A549 (cell line): ENCODE measurements around the gene PDE8B. TPM values are rescaled to one million over a fixed set of nuclear protein-coding genes. Genes with fewer than 3 reads are reported as not detected.

Experiments used
- ATAC-seq, 2 experiments: fragments of 200-7000 bp in 1 of 2; fragments of >200 bp in 1 of 2; cut with Nextera tagmentation in 1 of 2; cut with Tn5 transposase in 1 of 2; 3 replicates each; pipeline versions ENCODE4 v1.8.0 to v1.9.1; 2018 to 2020; ENCODE audit warnings: mild to moderate bottlenecking in 1 of 2, moderate library complexity in 1 of 2
- CTCF ChIA-PET: fragments of 300-600 bp; sonication (Branson Sonifier 250); formaldehyde crosslinking; extraction: SDS; loops from one replicate; lab custom pipeline; 2021; ENCODE audit warnings: antibody characterized with exemption, inconsistent platforms; lab: Yijun Ruan, JAX
- POLR2A ChIA-PET: fragments of 350-600 bp; formaldehyde crosslinking; extraction: SDS; loops from one replicate; lab custom pipeline; 2021; ENCODE audit warnings: antibody characterized with exemption, inconsistent platforms; lab: Yijun Ruan, JAX
- DNase-seq, 2 experiments: peaks; one replicate each; pipeline versions ENCODE4 v3.0.0 to v3.0.0-alpha.2; 2011 to 2016; ENCODE audit warnings: low read depth in 1 of 2, low spot score in 1 of 2
- FAIRE-seq: peaks from 2 replicates; lab custom pipeline; 2011; peaks lifted over from hg19 to GRCh38; lab: Jason Lieb, UNC
- H3K27ac ChIP-seq, 2 experiments: fragments of >200 bp; sonication (Bioruptor Twin); formaldehyde crosslinking; 3 replicates each; pipeline ENCODE4 v1.5.1; 2016 to 2017
- H3K4me1 ChIP-seq: fragments of >200 bp; sonication (Bioruptor Twin); formaldehyde crosslinking; 3 replicates; pipeline ENCODE4 v1.6.1; 2016
- H3K4me2 ChIP-seq: fragments of >200 bp; sonication (Bioruptor Twin); formaldehyde crosslinking; 3 replicates; pipeline ENCODE4 v1.6.1; 2016
- H3K4me3 ChIP-seq: fragments of >200 bp; sonication (Bioruptor Twin); formaldehyde crosslinking; 3 replicates; pipeline ENCODE4 v1.5.1; 2016
- H3K9me3 ChIP-seq: fragments of >200 bp; sonication (Bioruptor Twin); formaldehyde crosslinking; 3 replicates; pipeline ENCODE4 v1.6.1; 2016
- CBX8 ChIP-seq: fragments of 200-600 bp; sonication (generic); IDR thresholded peaks from 2 replicates; pipeline ENCODE4 v1.6.1; 2016
- EHF ChIP-seq: fragments of 250-450 bp; sonication (Bioruptor Pico); IDR thresholded peaks from 2 replicates; pipeline ENCODE4 v1.5.0; 2020; ENCODE audit warnings: mild to moderate bottlenecking
- EHMT2 ChIP-seq: fragments of 200-600 bp; sonication (generic); IDR thresholded peaks from 2 replicates; pipeline ENCODE4 v1.6.1; 2016; ENCODE audit warnings: antibody characterized with exemption, low read depth, mild to moderate bottlenecking, moderate library complexity
- FOSB ChIP-seq: fragments of 250-450 bp; sonication (Bioruptor Pico); IDR thresholded peaks from 2 replicates; pipeline ENCODE4 v1.5.0; 2020; ENCODE audit warnings: mild to moderate bottlenecking, moderate library complexity
- FOXS1 ChIP-seq: fragments of 250-450 bp; sonication (Bioruptor Pico); IDR thresholded peaks from 2 replicates; pipeline ENCODE4 v1.5.0; 2020; ENCODE audit warnings: mild to moderate bottlenecking, moderate library complexity
- HDAC2 ChIP-seq: fragments of 200-600 bp; sonication (generic); IDR thresholded peaks from 2 replicates; pipeline ENCODE4 v1.6.1; 2016
- HEYL ChIP-seq: fragments of 250-450 bp; sonication (Bioruptor Pico); IDR thresholded peaks from 2 replicates; pipeline ENCODE4 v1.8.0; 2021; ENCODE audit warnings: mild to moderate bottlenecking, moderate library complexity
- HMGXB4 ChIP-seq: fragments of 250-450 bp; sonication (Bioruptor Pico); IDR thresholded peaks from 2 replicates; pipeline ENCODE4 v1.5.0; 2021; ENCODE audit warnings: mild to moderate bottlenecking, moderate library complexity, borderline replicate concordance
- HOXB13 ChIP-seq: fragments of 250-450 bp; sonication (Bioruptor Pico); IDR thresholded peaks from 2 replicates; pipeline ENCODE4 v1.5.0; 2020; ENCODE audit warnings: low read depth, mild to moderate bottlenecking, moderate library complexity
- KDM5A ChIP-seq: fragments of 200-600 bp; sonication (generic); IDR thresholded peaks from 2 replicates; pipeline ENCODE4 v1.6.1; 2016; ENCODE audit warnings: antibody characterized with exemption, mild to moderate bottlenecking
- MAFK ChIP-seq: fragments of 450-650 bp; IDR thresholded peaks from 2 replicates; pipeline ENCODE4 v1.6.1; 2014; ENCODE audit not compliant: partially characterized antibody
- MAZ ChIP-seq: fragments of 150-350 bp; IDR thresholded peaks from 2 replicates; pipeline ENCODE4 v1.6.1; 2014; ENCODE audit warnings: antibody characterized with exemption, low read depth, low read length, borderline replicate concordance
- PHF8 ChIP-seq: fragments of 200-600 bp; sonication (generic); IDR thresholded peaks from 2 replicates; pipeline ENCODE4 v1.6.1; 2016; ENCODE audit warnings: low read depth, mild to moderate bottlenecking, antibody characterized with exemption, moderate library complexity, borderline replicate concordance
- POLR2AphosphoS2 ChIP-seq: conservative IDR thresholded peaks from 2 replicates; pipeline ENCODE4 v1.6.1; 2012; ENCODE audit warnings: low read length, improper control_type of control experiment, inconsistent platforms
- RARB ChIP-seq: fragments of 250-450 bp; sonication (Bioruptor Pico); IDR thresholded peaks from 2 replicates; pipeline ENCODE4 v1.8.0; 2021; ENCODE audit warnings: mild to moderate bottlenecking, moderate library complexity
- RCOR1 ChIP-seq: fragments of 150-350 bp; IDR thresholded peaks from 2 replicates; pipeline ENCODE4 v1.6.1; 2014; ENCODE audit warnings: antibody characterized with exemption, low read length, low read depth
- RNF2 ChIP-seq: fragments of 200-600 bp; sonication (generic); IDR thresholded peaks from 2 replicates; pipeline ENCODE4 v1.6.1; 2016; ENCODE audit warnings: low read depth, mild to moderate bottlenecking, antibody characterized with exemption, moderate library complexity, borderline replicate concordance
- SMC3 ChIP-seq: fragments of >200 bp; sonication (Bioruptor Twin); formaldehyde crosslinking; IDR thresholded peaks from 3 replicates; pipeline ENCODE4 v1.6.1; 2018; ENCODE audit warnings: inconsistent platforms
- SREBF2 ChIP-seq: fragments of 450-650 bp; IDR thresholded peaks from 2 replicates; pipeline ENCODE4 v1.6.1; 2014; ENCODE audit warnings: mild to moderate bottlenecking, moderate library complexity
- TFCP2L1 ChIP-seq: fragments of 250-450 bp; sonication (Bioruptor Pico); IDR thresholded peaks from 2 replicates; pipeline ENCODE4 v1.5.0; 2021; ENCODE audit warnings: mild to moderate bottlenecking
- WGBS: methylation state at CpG from one replicate; pipeline ENCODE4 v1.1.6; 2017; ENCODE audit errors: missing lambda C conversion rate; 5-methylcytosine and 5-hydroxymethylcytosine counted together
- polyA plus RNA-seq, 4 experiments: library from polyadenylated mRNA; depleted of rRNA in 3 of 4; stranded (reverse); fragments of >200 nt; fragmentation: RNase III in 1 of 4; extraction: RNeasy Plus Mini Kit Qiagen cat#74134 plus additional on column Dnase treatment in 1 of 4; gene quantifications; 2 replicates in 3 of 4; 3 replicates in 1 of 4; pipeline ENCODE4 v1.2.3, GENCODE V29; 2011 to 2017
- TF ChIP-seq, protein P1 (sequence below): IDR thresholded peaks from 2 replicates; pipeline ENCODE4 v1.6.1; 2012; ENCODE audit warnings: low read depth, borderline replicate concordance
- TF ChIP-seq, protein P2 (sequence below): fragments of 450-650 bp; IDR thresholded peaks from 2 replicates; pipeline ENCODE4 v1.6.1; 2014; ENCODE audit warnings: antibody characterized with exemption
- TF ChIP-seq, protein P3 (sequence below): fragments of >200 bp; sonication (Bioruptor Twin); formaldehyde crosslinking; IDR thresholded peaks from 3 replicates; pipeline ENCODE4 v1.5.1; 2016
- TF ChIP-seq, protein P4 (sequence below): fragments of >200 bp; sonication (Bioruptor Twin); formaldehyde crosslinking; IDR thresholded peaks from 3 replicates; pipeline ENCODE4 v1.6.1; 2016

PDE8B gene
- polyA plus RNA-seq, 2 of the 4 experiments (the other 2 are of a cell fraction): 2.0 to 4.0 TPM

DNA sequence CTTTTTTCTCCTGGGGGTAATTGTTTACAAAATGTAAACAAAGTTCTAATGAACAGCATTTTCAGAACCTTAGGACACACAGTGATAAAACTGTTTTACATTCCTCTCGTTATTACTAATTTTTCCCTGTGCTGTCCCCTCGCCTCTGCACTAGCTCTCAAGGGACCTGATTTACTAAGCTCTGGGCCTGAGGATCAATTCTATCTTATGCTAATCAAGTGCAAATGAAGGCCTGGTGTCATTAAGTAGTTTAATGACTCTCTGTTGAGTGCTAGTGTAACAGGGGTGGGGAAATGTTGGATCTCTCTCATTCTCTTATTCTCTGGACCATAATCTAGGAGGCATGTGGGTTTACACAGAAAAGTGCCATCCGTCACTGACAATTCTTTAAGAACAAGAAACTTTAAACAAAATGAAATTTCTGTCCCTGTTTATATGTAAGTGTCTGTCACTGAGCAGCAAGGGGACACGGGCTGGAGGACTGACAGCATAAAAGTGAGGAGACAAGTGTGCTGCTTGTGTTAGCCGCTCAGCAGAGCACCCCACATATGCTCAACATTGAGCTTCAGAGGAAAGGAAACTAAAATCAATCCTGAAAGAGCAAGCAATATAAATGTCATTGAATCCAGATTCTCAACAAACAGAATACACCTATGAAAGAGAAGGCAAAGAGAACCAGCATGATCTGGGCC, 166.3 kb downstream of the PDE8B start:
- ATAC-seq (no peak), FAIRE-seq (no peak), DNase-seq (no peak)
- Histone ChIP-seq H3K4me3 (no peak overlapping the region), H3K4me2 (no peak overlapping the region), H3K9me3 (no peaks in the 10 kb centered on the region), H3K27ac (no peak overlapping the region), H3K4me1 (no peaks in the 10 kb centered on the region)
- TF ChIP-seq, protein P1, sequence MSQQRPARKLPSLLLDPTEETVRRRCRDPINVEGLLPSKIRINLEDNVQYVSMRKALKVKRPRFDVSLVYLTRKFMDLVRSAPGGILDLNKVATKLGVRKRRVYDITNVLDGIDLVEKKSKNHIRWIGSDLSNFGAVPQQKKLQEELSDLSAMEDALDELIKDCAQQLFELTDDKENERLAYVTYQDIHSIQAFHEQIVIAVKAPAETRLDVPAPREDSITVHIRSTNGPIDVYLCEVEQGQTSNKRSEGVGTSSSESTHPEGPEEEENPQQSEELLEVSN: no peak
- TF ChIP-seq KDM5A (no peak), POLR2AphosphoS2 (no peak), MAFK (no peak), HOXB13 (CRISPR knock-in tag) (no peak), SREBF2 (no peak), HDAC2 (no peak), RNF2 (no peak), TFCP2L1 (no peak), EHF (CRISPR knock-in tag) (no peak), HEYL (no peak)
- TF ChIP-seq, protein P2, sequence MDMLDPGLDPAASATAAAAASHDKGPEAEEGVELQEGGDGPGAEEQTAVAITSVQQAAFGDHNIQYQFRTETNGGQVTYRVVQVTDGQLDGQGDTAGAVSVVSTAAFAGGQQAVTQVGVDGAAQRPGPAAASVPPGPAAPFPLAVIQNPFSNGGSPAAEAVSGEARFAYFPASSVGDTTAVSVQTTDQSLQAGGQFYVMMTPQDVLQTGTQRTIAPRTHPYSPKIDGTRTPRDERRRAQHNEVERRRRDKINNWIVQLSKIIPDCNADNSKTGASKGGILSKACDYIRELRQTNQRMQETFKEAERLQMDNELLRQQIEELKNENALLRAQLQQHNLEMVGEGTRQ: no peak
- TF ChIP-seq, protein P3, sequence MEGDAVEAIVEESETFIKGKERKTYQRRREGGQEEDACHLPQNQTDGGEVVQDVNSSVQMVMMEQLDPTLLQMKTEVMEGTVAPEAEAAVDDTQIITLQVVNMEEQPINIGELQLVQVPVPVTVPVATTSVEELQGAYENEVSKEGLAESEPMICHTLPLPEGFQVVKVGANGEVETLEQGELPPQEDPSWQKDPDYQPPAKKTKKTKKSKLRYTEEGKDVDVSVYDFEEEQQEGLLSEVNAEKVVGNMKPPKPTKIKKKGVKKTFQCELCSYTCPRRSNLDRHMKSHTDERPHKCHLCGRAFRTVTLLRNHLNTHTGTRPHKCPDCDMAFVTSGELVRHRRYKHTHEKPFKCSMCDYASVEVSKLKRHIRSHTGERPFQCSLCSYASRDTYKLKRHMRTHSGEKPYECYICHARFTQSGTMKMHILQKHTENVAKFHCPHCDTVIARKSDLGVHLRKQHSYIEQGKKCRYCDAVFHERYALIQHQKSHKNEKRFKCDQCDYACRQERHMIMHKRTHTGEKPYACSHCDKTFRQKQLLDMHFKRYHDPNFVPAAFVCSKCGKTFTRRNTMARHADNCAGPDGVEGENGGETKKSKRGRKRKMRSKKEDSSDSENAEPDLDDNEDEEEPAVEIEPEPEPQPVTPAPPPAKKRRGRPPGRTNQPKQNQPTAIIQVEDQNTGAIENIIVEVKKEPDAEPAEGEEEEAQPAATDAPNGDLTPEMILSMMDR: no peak
- WGBS: 57% methylated on average over 5 of the region's 5 CpGs
- CTCF ChIA-PET: interaction anchor here (1.3 kb wide), 1 partner anchor 248 kb away, joined by 3 read pairs; no protein-coding TSS in a partner anchor
- POLR2A ChIA-PET: no interaction called here

- CTCF ChIA-PET: interaction anchor here (0.8 to 1.3 kb wide), 3 partner anchors 11 to 61 kb away, joined by 3 to 4 read pairs (median 4); no protein-coding TSS in a partner anchor
- POLR2A ChIA-PET: interaction anchor here (1.1 kb wide), 1 partner anchor 113 kb away, joined by 3 read pairs; the partner anchor contains the start of gene WDR41
Measured at GRCh38 chr5:77379558-77380061, 169.1 kb downstream of the PDE8B start.

DNA sequence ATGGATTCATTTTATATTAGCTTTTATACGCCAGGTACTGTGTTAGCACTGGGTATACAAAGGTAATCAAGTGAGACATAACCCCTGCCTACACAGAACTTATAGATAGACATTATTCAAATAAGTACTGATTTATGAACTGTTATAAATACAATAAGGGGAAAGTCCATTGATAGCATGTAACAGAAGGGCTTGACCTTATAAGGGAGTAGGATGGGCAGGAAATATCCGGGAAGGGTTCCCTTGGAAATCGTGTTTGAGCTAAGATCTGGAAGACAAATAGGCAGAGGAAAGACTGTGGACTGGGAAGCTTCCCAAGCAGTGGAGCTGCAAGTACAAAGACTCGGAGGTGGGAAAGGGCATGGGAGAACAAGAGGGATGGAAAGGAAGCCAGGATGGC, 170.2 kb downstream of the PDE8B start:
- Histone ChIP-seq H3K4me2 (no peak overlapping the region), H3K9me3 (no peaks in the 10 kb centered on the region), H3K4me3 (no peak overlapping the region), H3K4me1 (no peaks in the 10 kb centered on the region), H3K27ac (no peak overlapping the region)
- ChIA-PET CTCF (interaction anchor here (1.3 to 1.6 kb wide), 2 partner anchors 56 to 303 kb away, joined by 3 to 4 read pairs; no protein-coding TSS in a partner anchor), POLR2A (interaction anchor here (1.1 kb wide), 1 partner anchor 112 kb away, joined by 3 read pairs; the partner anchor contains the start of gene WDR41)
- 78% methylated on average over 4 of the region's 4 CpGs for WGBS
- no peak for DNase-seq
- no peak for FAIRE-seq
- ATAC-seq: no peak
- TF ChIP-seq MAZ: no peak
- TF ChIP-seq SMC3: no peak
- TF ChIP-seq HMGXB4: no peak
- TF ChIP-seq CBX8: no peak
- no peak for TF ChIP-seq SREBF2
- no peak for TF ChIP-seq FOXS1
- TF ChIP-seq, protein P4, sequence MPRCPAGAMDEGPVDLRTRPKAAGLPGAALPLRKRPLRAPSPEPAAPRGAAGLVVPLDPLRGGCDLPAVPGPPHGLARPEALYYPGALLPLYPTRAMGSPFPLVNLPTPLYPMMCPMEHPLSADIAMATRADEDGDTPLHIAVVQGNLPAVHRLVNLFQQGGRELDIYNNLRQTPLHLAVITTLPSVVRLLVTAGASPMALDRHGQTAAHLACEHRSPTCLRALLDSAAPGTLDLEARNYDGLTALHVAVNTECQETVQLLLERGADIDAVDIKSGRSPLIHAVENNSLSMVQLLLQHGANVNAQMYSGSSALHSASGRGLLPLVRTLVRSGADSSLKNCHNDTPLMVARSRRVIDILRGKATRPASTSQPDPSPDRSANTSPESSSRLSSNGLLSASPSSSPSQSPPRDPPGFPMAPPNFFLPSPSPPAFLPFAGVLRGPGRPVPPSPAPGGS: no peak
- TF ChIP-seq EHMT2: no peak
- no peak for TF ChIP-seq PHF8
- TF ChIP-seq FOSB: no peak

More at GRCh38 chr5:77379558-77380061, 169.1 kb downstream of the PDE8B start:
- Histone ChIP-seq H3K4me3 (no peak overlapping the region), H3K4me2 (no peak overlapping the region), H3K4me1 (no peaks in the 10 kb centered on the region), H3K9me3 (no peaks in the 10 kb centered on the region), H3K27ac (no peak overlapping the region)
- DNase-seq (no peak), ATAC-seq (no peak), FAIRE-seq (no peak)
- WGBS: 67% methylated on average over 6 of the region's 6 CpGs
- TF ChIP-seq RARB (CRISPR knock-in tag) (no peak), RNF2 (no peak), TFCP2L1 (no peak), HEYL (no peak), RCOR1 (no peak)
- TF ChIP-seq, all 56 proteins: peak for 0
